SKM-1 treated with dmso at 0.1 percent for 144 hours (cell line): ENCODE measurements around the gene GRID1.
"Not testable (repeated sequence)": the region's sequence is repeated elsewhere in the genome, so short reads cannot be mapped to it uniquely, and the experiment has no call there.

Experiments used
- DNase-seq: peaks from one replicate; lab custom pipeline; 2025; ENCODE audit not compliant: unreplicated experiment; lab: John Stamatoyannopoulos, UW

The GRID1 gene

DNA sequence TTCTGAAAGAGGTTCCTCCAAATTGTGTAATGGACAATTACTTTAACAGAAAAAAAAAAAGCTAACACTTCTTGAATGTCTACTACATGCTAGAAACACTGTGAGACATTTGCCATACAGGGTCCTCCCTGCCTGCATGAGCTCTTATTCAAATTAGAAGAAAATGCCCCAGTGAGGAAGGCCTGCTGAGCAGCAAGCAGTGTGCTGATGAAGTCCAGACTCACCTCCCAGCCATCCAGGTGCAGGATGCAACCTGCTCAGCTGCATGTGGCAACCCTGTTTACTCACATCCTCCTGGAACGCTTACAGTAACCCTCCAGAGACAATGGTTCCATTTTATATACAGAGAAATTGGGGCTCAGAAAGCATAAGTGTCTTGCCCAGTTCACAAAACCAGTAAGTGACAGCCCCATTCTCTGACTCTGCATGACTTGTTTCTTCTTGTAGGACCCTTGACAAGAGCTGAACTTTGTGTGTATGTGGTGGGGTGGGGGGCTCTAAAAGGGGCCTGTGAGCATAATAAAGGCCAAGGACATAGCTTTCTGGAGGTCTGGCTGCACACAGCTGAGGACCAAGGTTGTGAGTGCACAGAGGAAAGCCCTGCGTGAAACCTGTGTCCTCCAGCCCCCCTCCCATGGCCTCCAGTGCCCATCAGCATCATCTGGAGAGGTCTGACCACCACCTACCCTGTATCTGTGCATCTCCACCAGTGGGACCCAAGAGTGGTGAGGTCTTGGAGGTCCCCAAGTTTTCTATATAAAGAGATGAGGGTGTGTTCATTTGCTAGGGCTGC, 387.8 kb downstream of the GRID1 start:
- no peak for DNase-seq

DNA sequence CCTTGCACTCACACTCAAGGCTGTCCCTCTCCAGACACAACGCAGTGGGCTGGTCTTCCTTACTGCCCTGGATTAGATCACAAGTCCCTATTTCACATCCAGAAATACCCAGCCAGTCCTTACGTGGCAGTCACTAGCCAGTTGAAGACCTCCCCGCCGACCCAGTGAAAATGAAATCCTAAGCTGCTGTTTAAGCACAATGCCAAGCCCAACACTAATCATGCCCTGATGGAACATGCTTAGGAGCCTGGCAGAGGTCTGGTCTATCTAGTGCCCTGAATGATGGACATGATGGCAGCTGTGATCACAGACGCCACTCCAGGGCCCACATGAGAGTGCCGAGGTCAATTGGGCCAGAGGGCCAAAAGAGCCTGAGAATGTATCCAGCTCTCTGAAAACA, 389.0 kb downstream of the GRID1 start:
- DNase-seq = no peak

DNA sequence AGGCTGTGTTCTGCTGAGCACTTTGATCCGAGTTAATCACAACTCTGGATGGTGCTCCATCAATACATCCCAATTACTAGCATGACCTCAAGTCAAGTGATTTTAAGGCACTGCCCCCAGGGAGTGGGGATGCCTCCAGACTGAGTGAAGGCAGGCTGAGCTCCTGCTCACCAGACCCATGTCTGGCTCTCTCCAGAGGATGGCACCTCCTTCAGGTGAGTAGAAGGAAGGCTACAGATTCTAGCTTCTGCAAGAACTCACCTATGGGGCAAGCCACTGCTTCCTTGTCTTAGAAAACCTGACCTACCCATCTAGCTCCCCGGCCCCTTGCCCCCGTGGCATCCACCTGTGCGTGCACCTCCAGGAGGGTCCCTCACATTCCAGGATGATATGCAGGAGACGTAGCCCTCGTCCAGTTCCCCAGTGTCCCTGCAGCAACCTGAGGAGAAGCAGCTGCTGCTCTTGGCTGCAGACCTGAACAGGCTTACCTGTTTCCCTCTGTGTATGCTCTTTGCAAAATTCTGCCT, 390.3 kb downstream of the GRID1 start:
- DNase-seq = no peak

DNA sequence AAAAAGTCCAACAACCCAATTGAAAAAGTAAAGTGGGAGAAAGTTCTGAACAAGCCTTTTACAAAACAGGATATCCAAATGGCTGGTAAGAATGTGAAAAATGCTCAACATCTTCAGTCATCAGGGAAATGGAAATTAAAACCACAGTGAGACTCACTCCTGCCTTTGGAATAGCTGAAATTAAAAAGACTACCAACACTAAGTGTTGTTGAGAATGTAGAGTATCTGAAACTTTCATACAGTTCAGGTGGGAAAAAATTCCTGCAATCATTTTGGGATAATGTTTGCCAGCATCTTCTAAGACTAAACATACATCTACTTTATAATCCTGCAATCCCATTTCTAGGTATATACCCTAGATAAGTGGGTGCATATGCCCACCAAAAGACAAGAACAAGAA, 395.1 kb downstream of the GRID1 start:
- DNase-seq = no peak

DNA sequence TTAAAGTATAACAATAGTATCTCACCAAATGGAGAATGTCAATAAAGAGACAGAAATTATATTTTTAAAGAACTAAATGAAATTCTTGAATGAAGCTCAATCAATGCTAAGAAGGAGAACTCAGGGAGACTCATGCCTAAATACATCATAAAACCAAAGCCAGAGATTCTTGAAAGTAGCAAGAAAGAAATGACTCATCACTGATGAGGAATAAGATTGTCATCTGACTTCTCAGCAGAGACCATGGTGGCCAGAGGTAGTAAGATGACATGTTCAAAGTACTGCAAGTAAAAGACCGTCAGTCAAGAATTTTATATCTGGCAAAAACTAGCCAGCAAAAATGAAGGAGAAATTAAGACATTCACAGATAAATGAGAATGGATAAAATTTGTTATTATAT, 399.0 kb downstream of the GRID1 start:
- no peak for DNase-seq

DNA sequence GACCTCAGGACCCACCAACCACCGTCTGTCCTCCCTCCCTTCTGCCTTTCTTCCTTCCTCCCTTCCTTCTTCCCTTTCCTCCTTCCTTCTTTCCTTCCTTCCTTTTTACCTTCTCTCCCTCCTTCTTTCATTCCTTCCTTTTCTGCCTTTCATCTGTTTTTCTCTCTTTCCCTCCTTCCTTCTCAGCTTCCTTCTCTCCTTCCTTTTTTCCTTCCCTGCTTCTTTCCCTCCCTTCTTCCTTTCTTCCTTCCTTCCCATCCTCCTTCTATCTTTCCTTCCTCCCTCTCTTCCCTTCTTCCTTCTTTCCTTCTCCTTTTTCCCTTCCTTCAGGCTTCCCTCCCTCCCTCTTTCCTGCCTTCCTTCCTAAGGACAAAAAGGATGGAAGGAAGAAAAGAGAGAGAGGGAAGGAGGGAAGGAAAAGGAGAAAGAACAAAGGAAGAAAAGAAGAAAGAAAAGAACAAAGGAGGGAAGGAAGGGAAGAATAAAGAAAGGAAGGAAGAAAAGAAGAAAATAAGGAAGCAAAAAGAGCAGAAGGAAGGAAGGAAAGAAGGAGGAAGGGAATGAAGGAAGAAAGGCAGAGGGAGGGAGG, 405.0 kb downstream of the GRID1 start:
- DNase-seq = no peak

DNA sequence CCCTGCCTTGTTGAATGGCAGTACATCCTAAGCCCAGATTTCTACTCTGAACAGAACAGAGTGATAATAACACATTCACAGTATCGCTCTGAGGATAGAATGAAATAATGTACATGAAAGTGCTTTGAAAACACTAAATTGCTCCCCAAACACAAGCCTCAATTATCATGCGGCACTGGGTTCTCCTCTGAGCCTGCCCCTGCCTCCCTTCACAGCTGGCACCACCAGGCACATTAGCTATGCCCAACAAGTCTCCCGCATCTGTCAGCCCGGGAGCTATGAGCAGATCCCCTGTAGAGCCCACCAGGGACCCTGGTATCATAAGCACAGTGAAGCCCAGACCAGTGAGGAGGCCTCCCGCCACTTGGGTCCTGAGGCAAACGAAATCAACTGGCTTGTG, 405.5 kb downstream of the GRID1 start:
- DNase-seq = no peak

DNA sequence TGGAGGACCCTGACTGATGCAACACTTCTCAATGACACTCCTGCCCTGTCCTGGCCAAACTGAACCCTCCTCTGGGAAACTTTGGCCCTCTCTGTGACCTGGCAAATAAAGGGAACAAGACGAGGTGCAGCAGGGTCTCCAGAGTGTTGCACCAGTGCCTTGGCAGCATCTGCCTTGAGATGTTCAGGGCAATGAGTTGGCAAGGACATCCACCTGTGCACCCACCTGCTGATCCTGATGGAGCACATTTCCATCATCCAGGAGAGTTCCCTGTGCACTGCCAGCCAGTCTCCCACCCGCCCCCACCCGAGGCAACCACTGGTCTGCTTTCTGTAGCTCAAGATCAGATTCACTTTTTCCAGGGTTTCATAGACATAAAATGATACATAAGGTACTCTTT, 407.4 kb downstream of the GRID1 start:
- no peak for DNase-seq

DNA sequence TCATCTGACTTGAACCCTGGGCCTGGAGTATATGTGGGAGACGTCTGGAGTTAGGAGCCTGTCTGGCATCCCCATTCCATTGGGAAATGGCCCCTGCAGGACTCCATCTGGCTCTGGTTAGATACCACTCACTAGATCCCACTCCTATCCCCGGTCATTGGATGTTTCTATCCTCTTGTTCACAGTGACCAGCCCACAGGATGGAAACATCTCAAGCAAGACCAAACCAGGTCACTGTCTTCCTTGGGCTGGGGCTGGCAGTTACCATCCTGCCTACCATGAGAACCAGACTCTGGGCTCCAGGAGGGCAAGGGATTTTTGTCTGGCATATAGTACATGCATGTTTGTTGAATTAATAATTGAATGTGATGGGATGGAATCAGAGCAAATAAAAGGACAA, 415.7 kb downstream of the GRID1 start:
- no peak for DNase-seq

DNA sequence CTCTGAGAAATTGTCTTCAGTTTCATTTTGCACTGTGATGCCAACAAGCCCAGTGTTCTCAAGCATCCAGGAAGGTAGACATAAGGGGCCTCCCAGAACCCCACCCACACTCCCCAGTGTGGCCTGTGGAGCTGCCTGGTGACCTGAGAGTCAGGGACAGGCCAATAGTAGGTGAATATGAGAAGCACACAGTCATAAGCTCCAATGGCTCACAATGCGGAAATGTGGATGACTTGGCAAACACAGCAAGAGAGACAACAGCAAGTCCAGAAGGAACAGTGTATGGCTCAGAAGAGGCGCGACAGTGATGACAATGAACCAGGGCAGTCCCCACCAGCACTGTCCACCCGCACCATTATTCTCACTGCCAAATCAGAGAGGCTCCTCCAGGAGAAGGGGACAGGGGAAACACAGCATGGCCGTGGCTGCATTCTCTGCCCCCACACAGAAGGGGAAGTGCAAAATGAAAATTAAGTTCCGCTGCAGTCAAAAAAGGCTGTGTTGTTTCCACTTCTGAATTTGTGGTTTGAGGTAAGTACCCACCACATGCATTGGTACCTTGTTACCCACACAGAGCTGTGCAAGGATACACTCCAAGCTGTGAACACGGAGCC, 419.8 kb downstream of the GRID1 start:
- DNase-seq = peak; percentile 58

DNA sequence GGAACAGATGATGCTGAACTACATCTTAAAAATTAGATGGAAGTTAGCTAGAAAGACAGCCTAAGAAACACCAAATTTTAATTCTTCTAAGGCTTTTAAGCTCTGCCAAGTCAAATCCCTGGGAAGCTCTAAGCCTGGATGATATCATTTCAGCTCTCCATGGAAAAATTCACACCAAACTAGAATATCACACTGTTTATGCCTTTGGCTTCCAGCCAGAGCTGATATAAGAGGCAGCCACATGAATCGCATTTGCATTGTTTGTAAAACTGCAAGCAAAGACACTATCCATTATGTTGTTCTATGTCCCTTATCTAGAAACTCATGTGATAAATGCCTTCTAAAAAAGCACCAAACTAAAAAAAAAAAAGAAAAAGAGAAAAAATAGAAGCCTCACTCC, 430.4 kb downstream of the GRID1 start:
- no peak for DNase-seq

DNA sequence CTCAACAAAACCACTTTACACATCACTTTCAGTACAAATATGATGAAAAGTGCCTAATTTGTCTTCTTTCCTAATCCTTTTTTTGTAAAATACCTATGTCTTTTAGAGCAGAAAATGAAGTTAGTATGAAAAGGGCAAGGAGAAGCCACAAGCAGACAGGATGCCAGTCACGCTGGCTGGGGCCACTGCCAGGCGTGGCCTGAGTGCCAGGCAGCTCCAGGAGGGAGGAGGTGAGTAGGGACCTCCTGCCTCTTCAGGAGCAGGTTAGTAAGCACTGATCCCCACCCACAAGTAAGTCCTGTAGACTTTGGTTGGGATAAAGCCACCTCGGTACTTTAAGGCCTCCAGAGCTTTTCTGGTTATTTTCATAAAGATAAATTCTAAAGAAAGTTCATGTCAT, 432.0 kb downstream of the GRID1 start:
- no peak for DNase-seq

DNA sequence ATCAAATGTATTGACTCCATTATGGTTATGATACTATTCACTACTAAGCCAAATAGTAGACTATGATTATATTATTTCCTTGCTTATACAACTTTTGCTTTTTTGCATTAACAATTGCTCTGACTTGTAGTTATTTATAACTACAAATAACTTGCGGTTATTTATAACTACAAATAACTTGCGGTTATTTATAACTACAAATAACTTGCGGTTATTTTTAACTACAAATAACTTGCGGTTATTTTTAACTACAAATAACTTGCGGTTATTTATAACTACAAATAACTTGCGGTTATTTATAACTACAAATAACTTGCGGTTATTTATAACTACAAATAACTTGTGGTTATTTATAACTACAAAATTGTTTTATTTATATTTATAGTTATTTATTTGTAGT, 436.6 kb downstream of the GRID1 start:
- not testable (repeated sequence) for DNase-seq

DNA sequence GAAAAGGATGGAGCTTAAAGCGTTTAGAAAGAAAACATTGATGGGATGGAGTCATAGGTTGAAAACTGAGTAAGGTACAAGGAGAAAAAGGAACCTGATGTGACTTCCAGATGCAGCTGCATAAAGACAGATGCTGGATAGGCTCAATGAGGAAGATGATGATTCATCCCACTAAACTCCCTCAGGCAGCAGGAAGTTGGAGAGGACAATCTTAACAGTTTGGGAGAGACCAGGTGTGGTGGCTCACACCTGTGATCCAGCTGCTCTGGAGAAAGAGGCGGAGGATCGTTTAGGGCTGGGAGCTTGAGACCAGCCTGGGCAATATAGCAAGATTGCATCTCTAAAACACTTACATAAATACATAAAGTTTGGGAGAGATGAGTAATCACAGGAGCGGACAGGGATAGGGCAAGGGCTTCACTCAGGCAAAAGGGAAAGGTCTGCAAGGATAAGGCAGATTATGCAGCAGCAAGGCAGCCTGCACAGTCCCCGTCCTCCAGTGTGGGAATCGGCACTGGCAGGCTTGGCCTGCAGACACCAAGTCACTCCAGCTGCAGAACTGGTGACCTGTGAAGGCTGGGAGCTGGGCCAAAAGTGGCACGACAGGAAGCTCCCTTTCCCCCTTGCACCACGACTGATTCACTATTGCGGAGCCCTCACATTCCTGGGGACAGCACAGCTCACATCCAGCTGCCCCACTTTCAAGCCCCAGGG, 438.5 kb downstream of the GRID1 start:
- DNase-seq = no peak

DNA sequence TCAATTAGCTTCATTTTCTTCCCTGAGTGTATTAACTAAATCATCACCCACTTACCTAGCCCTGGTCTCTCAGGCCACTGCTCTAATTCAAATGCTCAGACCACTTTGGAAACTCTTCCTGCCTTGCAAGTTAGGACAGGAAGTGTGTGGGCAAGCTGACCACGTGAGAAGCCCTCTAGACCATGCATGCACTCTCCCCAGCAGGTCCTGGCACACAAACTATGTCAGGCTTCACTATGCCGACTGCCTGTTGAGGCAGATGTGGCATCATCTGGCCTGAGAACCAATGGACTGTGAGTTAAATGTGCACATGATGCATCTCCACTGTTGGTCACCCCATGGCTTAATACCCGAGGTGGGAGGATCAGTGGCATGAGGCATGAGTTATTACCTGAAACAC, 439.6 kb downstream of the GRID1 start:
- no peak for DNase-seq

DNA sequence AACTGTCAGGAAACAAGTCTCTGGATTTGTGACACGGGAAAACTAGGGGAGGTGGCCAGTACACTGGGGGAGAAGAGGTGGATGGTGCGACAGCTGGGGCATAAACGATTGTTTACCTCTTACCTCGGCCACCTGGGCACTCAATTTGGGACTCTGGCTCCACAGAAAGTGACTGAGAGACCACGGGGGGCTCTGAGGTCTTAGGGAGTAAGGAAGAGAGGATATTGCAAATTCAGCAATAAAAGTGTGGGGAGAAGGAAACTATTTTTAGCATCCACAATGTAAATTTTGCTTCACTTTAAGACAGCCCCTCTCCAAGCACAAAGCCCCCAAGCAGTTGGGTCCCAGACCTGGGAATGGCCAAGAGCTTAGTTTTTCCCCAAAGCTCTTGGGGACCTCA, 440.5 kb downstream of the GRID1 start:
- no peak for DNase-seq

DNA sequence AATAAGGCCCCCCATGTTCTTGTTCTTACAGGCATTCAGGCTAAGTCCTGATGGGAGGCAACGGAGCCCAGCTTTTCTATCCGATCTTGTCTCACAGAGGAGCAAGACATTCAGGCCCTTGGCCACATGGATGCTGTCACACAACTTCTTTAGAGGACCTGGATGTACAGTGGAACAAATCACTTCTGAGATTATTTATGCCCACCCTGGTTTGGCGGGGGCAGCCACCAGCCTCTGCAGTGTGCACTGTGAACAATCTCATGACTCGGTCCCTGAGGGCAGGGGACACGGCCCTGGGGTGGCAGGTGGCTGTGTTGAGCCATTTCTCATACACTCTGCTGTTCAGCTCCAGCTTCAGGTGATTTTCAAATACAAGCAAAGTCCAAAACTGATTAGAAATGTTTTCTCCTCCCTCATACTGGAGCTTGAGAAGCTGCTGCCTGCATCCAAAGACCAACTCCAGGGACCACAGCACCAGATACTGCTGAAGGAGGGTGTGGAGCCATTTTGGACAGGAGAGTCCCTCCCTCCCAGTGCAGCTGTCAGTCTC, 441.3 kb downstream of the GRID1 start:
- no peak for DNase-seq

DNA sequence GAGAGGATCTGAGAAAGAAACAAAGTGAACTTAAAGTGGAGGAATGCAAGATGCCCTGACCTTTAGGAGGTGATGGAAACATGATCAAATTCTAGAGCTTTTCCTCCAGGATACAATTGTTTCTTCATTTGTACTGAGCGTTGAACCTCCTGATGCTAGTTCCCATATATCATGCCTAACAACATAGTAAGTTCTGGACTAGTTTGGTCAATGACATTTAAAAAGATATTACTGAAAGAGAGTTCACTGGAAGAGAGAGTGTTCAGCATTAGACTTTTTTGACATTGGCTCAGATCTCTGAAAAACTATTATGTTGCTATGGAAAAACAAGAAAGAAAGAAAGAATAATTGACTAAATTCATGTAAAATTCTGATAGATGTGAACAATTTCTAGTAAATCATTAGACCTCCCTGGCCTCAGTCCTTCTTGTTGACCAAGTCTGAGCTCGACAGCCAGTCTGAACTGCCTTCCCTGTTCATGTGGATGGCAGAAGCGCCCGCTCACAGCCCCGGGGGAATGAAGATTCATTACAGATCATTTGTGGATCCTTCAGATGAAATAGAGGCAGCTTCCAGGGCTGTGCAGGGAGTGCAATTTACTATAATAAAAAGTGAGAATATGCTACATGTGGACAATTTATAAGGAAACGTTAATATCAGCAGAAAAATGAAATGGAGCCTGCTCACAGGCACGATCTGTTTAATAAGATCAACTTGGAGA, 442.1 kb downstream of the GRID1 start:
- no peak for DNase-seq

DNA sequence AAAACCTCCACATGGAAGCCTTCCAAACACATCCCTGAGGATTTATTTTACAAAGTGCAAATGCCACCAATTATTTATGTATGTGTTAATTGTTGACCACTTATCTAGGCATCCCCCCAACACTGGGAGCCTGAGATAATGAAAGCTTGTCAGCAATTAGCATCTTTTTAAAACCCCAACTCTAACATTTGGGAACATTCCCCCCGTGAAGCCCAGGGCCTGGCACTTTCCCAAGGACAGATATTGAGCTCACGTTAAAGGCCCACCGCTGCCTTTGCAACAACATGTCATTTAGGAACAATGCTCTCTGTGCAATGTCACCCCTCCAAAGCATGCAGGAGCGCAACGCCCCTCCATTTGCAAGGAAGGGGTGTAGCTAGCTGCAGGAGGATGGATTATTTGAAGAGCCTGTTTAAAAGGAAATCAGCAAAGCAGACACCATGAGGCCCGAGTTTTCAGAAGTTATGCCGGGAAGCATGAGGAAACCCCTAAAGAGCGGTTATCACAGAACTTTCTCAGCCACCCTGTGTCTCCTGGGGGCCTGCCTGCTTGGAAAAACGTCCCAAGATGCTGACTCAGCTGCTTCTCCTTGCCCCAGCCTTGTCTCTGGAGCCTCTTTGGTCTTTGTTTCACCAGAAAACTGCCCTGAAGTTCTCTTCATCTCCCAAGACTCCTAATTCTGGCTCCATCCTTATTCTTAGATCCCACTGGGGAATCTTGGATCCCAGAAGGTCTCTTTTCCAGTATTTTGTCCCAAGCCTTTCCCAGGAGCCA, 444.1 kb downstream of the GRID1 start:
- DNase-seq = no peak

DNA sequence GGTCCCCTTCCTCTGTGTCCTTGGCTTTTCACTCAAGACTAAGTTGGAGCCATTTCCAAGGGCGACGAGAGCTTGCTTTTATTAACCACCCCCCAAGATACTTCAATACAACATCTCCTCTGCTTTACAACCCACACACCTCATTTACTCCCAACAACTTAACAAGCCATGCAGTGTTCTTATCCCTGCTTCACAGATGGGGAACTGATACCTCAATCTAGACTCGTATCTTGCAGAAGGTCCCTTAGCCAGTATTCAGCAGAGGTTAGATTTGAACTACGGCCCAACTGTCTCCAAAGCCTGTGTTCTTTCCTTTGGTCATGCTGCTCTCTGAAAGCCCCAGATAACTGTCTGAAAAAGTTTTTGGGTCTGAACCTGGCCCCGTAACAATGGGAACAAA, 444.8 kb downstream of the GRID1 start:
- no peak for DNase-seq
